Lower leg skin (tissue), 4 donors: ENCODE data around the gene TERT. TPM values are rescaled to one million over a fixed set of nuclear protein-coding genes. Genes with fewer than 3 reads are reported as not detected.

Source experiments
- DNase-seq, 2 donors: peaks; one replicate each; pipeline ENCODE4 v3.0.0-alpha.2; 2019; ENCODE audit warnings: low spot score in 2 of 2
- H3K4me3 ChIP-seq: fragments of 200-600 bp; sonication (generic); 2 replicates; pipeline ENCODE4 v1.5.1; 2017; ENCODE audit warnings: mild to moderate bottlenecking, low read depth; ENCODE audit not compliant: poor library complexity, severe bottlenecking
- POLR2A ChIP-seq, 2 donors: fragments of 450-650 bp; IDR thresholded peaks; one replicate each; pipeline ENCODE4 v1.6.1; 2016 to 2017; ENCODE audit warnings: antibody characterized with exemption in 2 of 2, mild to moderate bottlenecking in 1 of 2, moderate library complexity in 1 of 2
- WGBS, 2 donors: methylation state at CpG; one replicate each; pipeline ENCODE4 v1.1.5; 2018; 5-methylcytosine and 5-hydroxymethylcytosine counted together
- intact Hi-C: fragments of 100-400 bp; cut with DNase I; formaldehyde crosslinking; loops from one replicate; pipeline ENCODE4 v1.15.0; 2023; ENCODE audit warnings: low total_unique reads
- total RNA-seq, 4 donors: library from RNA; depleted of rRNA; stranded (reverse); fragments of >200 nt; gene quantifications; one replicate each; pipeline ENCODE4 v1.1.0, GENCODE V29; 2016
- TF ChIP-seq, protein P1 (sequence below), 3 donors: fragments of 450-650 bp; IDR thresholded peaks; one replicate each; pipeline ENCODE4 v1.5.1; 2016; ENCODE audit warnings: antibody characterized with exemption in 3 of 3, mild to moderate bottlenecking in 3 of 3, moderate library complexity in 2 of 3

TERT gene
- total RNA-seq, 4 donors from 2014 or later: 0.13 to 0.38 TPM; not detected in 2

DNA sequence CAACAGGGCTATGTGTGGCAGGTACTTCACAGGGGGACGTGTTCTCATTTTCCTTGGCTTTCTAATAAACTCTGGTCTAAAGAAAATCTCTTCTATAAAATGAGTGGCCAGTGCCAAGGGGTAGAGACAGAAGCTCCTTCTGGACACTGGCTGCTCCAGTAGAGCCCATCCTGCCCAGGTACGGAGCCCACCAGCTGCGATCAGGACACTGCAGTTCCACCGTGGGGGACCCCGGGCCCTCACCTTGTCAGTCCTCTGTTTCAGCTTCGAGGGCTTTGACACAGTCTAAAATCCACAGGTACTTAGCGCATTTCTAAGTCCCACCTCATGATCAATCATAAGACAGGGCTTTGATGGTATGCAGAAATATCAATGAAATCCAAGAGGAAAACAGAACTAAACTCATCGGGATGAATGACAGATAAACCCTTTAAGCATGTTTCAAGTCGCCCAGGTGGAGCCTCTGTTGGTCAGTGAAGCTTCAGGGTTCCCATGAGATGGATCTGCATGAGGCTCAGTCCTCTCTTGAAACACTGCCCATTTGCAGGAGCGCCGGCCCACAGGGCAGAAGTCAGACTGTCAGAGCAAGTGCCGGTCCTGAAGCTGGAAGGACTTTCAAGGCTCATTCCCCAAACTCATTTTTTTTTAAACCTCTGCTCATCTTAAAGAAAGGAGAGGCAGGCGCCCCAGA, 20.3 kb upstream of the TERT start:
- DNase-seq: peak in 1 of 2 donors; percentile 75
- TF ChIP-seq POLR2A (IDR thresholded peaks at IDR 0.05): no peak
- TF ChIP-seq, protein P1, sequence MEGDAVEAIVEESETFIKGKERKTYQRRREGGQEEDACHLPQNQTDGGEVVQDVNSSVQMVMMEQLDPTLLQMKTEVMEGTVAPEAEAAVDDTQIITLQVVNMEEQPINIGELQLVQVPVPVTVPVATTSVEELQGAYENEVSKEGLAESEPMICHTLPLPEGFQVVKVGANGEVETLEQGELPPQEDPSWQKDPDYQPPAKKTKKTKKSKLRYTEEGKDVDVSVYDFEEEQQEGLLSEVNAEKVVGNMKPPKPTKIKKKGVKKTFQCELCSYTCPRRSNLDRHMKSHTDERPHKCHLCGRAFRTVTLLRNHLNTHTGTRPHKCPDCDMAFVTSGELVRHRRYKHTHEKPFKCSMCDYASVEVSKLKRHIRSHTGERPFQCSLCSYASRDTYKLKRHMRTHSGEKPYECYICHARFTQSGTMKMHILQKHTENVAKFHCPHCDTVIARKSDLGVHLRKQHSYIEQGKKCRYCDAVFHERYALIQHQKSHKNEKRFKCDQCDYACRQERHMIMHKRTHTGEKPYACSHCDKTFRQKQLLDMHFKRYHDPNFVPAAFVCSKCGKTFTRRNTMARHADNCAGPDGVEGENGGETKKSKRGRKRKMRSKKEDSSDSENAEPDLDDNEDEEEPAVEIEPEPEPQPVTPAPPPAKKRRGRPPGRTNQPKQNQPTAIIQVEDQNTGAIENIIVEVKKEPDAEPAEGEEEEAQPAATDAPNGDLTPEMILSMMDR (IDR thresholded peaks at IDR 0.05): no peak
- H3K4me3 ChIP-seq: no peak overlapping the region
- WGBS, 2 donors: 69 to 81% methylated on average over 13 of the region's 13 CpGs
- intact Hi-C loops: no loop called here

DNA sequence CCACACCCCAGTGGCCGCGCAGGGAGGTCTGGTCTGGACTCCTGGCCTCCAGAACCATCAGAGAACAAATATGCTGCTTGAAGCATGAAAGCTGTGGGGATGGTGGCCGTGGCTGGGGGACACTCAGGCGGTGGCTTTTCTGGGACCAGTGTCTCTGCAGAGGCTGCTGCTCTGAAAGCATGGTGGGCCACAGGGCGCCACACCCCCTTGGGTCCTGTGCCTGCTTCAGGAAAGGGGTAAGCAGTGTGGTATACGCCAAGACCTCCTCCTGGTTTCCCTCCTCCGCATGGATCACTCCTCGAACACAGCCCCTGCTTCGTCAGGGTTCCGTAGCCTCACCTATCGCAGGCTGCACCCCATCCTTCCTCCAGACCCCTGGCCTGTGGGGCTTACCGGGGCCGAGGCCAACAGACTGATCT, 19.7 kb upstream of the TERT start:
- intact Hi-C loops: no loop called here
- no peak overlapping the region for H3K4me3 ChIP-seq
- TF ChIP-seq POLR2A (IDR thresholded peaks at IDR 0.05): no peak
- TF ChIP-seq, protein P1 (IDR thresholded peaks at IDR 0.05): no peak
- peak in 1 of 2 donors; percentile 72 for DNase-seq
- WGBS, 2 donors: 93 to 98% methylated on average over 13 of the region's 13 CpGs

DNA sequence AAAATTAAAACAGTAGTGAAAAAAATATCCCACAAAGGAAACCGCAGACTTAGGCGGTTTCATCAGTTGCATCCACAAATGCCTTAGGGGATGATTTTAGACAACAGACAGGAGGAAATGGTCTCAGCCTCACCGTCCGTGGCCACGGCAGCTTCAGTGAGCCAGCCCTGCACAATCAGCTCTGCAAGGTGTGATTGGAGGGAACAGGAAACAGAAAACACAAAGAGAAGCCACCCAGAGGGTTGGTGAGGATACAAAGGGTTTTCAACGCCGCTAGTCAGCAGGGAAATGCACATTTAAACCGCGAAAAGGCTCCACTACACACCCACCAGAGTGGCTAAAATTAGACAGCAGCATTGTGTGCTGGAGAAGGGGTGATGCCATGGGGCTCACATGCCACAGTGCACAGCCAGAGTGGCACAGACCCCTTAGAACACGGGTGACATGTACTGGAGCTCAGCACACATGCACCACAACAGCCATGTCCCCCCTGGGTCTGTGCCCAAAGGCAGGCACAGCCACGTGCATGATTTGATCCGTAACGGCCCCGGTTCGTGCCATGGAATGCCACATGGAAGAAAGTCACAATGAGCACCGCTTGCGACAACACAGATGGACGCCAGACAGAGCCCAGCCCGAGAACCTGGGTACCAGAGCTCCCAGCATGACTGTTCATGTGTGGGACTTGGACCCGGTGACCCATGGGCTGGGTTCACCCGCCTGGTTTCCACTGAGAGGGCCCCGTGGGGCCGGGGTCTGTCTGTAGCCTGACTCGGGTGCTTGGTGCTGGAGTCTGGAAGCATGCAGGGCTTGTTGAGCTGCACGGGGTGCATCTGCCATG, 18.3 kb upstream of the TERT start:
- DNase-seq: peak in 1 of 2 donors; percentile 70
- no peak overlapping the region for H3K4me3 ChIP-seq
- WGBS, 2 donors: 51 to 66% methylated on average over 16 to 21 of the region's 25 CpGs

DNA sequence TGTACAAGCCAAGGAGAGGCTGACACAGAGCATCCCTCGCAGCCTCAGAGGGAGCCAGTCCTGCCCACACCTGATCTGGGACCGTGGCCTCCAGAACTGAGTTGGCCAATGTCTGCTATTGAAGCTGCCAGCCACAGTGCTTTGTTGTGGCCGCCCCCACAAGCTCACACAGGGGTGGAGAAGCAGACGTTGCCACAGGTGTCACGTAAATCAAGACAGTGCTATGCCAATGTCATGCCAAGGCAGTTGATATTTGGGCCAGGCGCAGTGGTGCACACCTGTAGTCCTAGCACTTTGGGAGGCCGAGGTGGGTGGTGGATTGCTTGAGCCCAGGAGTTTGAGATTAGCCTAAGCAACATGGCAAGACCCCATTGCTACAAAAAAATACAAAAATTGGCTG, 17.3 kb upstream of the TERT start:
- H3K4me3 ChIP-seq: no peak overlapping the region
- intact Hi-C loops: no loop called here
- 74 to 78% methylated on average over 6 to 7 of the region's 7 CpGs for WGBS, 2 donors
- no peak for TF ChIP-seq POLR2A (IDR thresholded peaks at IDR 0.05)
- TF ChIP-seq, protein P1 (IDR thresholded peaks at IDR 0.05): no peak
- DNase-seq: peak in 1 of 2 donors; percentile 64

More for the DNA sequence above, 18.3 kb upstream of the TERT start:
- TF ChIP-seq, protein P1 (IDR thresholded peaks at IDR 0.05): no peak
- no peak for TF ChIP-seq POLR2A (IDR thresholded peaks at IDR 0.05)
- intact Hi-C loops: no loop called here

DNA sequence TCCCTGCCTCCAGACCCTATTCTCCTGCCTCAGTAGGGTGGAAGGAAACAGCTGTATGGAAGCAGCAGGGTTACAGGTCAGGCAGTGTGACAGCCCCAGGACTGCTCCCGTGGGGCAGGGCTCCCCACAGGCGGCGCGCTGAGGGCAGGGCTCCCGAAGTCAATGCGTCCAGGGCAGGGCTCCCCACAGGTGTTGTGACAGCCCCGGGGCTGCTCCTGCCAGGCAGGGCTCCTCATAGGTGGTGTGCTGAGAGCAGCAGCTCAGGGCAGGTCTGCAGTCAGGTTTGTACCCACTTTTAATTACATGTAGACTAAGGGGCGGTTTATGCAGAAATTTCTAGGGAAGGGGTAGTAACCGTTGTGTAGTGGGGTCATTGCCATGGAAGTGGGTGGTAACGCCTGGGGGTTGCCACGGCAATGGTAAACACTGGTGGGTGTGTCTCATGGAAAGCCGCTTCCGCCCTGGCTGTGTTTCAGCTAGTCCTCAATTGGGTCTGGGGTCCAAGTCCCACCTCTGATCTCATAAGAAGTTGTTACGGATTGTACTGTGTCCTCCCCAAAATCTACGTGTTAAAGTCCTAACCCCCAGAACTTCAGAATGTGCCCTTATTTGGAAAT, 16.7 kb upstream of the TERT start:
- TF ChIP-seq, protein P1 (IDR thresholded peaks at IDR 0.05): no peak
- TF ChIP-seq POLR2A (IDR thresholded peaks at IDR 0.05): no peak
- 85 to 92% methylated on average over 14 to 15 of the region's 15 CpGs for WGBS, 2 donors
- H3K4me3 ChIP-seq: no peak overlapping the region
- intact Hi-C loops: no loop called here
- peak in 1 of 2 donors; percentile 56 for DNase-seq
